ENCODE measurements around the gene NMRK1.

NMRK1 gene

GRCh38 chr9:75087824-75088645 is at the start of gene NMRK1, which contains the start of gene OSTF1:
Gene NMRK1 (minus strand): TSS chr9:75088155. CDS start chr9:75083115, 5,040 bp downstream.
Gene OSTF1 (plus strand): TSS chr9:75088514. CDS start chr9:75088693, 179 bp downstream.
- peak; percentile 83 to 88 for DNase-seq (ENCODE audit: low read depth in 2 of 2)

- no peak for DNase-seq (ENCODE audit: low read depth in 2 of 2)
Observed at GRCh38 chr9:75134495-75134894, 46.5 kb upstream of the NMRK1 start.

- DNase-seq (ENCODE audit: low read depth in 2 of 2), result no peak
Observed at GRCh38 chr9:75133396-75133795, 45.4 kb upstream of the NMRK1 start.

GRCh38 chr9:75132244-75132643 is 44.3 kb upstream of the NMRK1 start:
- no peak for DNase-seq (ENCODE audit: low read depth in 2 of 2)

- DNase-seq (ENCODE audit: low read depth in 2 of 2), result no peak
Observed at GRCh38 chr9:75131700-75132099, 43.7 kb upstream of the NMRK1 start.

- no peak for DNase-seq (ENCODE audit: low read depth in 2 of 2)
Observed at GRCh38 chr9:75130621-75131230, 42.8 kb upstream of the NMRK1 start.

- no peak for DNase-seq (ENCODE audit: low read depth in 2 of 2)
Observed at GRCh38 chr9:75130172-75130571, 42.2 kb upstream of the NMRK1 start.

GRCh38 chr9:75128535-75128934 is 40.6 kb upstream of the NMRK1 start:
- DNase-seq (ENCODE audit: low read depth in 2 of 2), result no peak

- no peak for DNase-seq (ENCODE audit: low read depth in 2 of 2)
Observed at GRCh38 chr9:75123696-75124095, 35.7 kb upstream of the NMRK1 start.

- no peak for DNase-seq (ENCODE audit: low read depth in 2 of 2)
Observed at GRCh38 chr9:75121914-75122558, 34.1 kb upstream of the NMRK1 start.

- no peak for DNase-seq (ENCODE audit: low read depth in 2 of 2)
Observed at GRCh38 chr9:75120686-75121085, 32.7 kb upstream of the NMRK1 start.

GRCh38 chr9:75117564-75117963 is 29.6 kb upstream of the NMRK1 start:
- DNase-seq (ENCODE audit: low read depth in 2 of 2), result no peak

GRCh38 chr9:75116306-75116705 is 28.4 kb upstream of the NMRK1 start:
- DNase-seq (ENCODE audit: low read depth in 2 of 2), result no peak

GRCh38 chr9:75112789-75113188 is 24.8 kb upstream of the NMRK1 start:
- no peak for DNase-seq (ENCODE audit: low read depth in 2 of 2)

- DNase-seq (ENCODE audit: low read depth in 2 of 2), result no peak
Observed at GRCh38 chr9:75111019-75111622, 23.2 kb upstream of the NMRK1 start.

- DNase-seq (ENCODE audit: low read depth in 2 of 2), result no peak
Observed at GRCh38 chr9:75109210-75109839, 21.4 kb upstream of the NMRK1 start.

GRCh38 chr9:75108571-75108970 is 20.6 kb upstream of the NMRK1 start:
- DNase-seq (ENCODE audit: low read depth in 2 of 2), result no peak

GRCh38 chr9:75106857-75107256 is 18.9 kb upstream of the NMRK1 start:
- DNase-seq (ENCODE audit: low read depth in 2 of 2), result no peak

GRCh38 chr9:75105841-75106240 is 17.9 kb upstream of the NMRK1 start:
- no peak for DNase-seq (ENCODE audit: low read depth in 2 of 2)

- DNase-seq (ENCODE audit: low read depth in 2 of 2), result no peak
Observed at GRCh38 chr9:75105019-75105540, 17.1 kb upstream of the NMRK1 start.

GRCh38 chr9:75104607-75105006 is 16.7 kb upstream of the NMRK1 start:
- no peak for DNase-seq (ENCODE audit: low read depth in 2 of 2)
